GM18498 (cell line): Measurements from ENCODE around the gene AGFG2.
"Not testable (repeated sequence)": the region's sequence is repeated elsewhere in the genome, so short reads cannot be mapped to it uniquely, and the experiment has no call there.

ENCODE experiments used
- ATAC-seq: cut with Tn5 transposase; IDR thresholded peaks from one replicate; pipeline ENCODE4 v1.9.1; 2021; ENCODE audit warnings: mild to moderate bottlenecking, moderate library complexity; ENCODE audit not compliant: unreplicated experiment

Gene AGFG2

GRCh38 chr7:100520138-100520537, 18.9 kb upstream of the AGFG2 start:
- ATAC-seq, result no peak

GRCh38 chr7:100521076-100521475, 17.9 kb upstream of the AGFG2 start:
- no peak for ATAC-seq

- not testable (repeated sequence) for ATAC-seq
These were observed 17.0 kb upstream of the AGFG2 start for GRCh38 chr7:100521909-100522593.

GRCh38 chr7:100523192-100523591, 15.8 kb upstream of the AGFG2 start:
- not testable (repeated sequence) for ATAC-seq

- ATAC-seq, result not testable (repeated sequence)
These were observed 10.7 kb upstream of the AGFG2 start for GRCh38 chr7:100528108-100528866.

- no peak for ATAC-seq
These were observed 6.6 kb upstream of the AGFG2 start for GRCh38 chr7:100532165-100533022.

GRCh38 chr7:100535982-100536381, 3.0 kb upstream of the AGFG2 start:
- not testable (repeated sequence) for ATAC-seq

- ATAC-seq, result not testable (repeated sequence)
These were observed 2.3 kb upstream of the AGFG2 start for GRCh38 chr7:100536695-100537094.

- ATAC-seq, result no peak
These were observed 702 bp upstream of the AGFG2 start for GRCh38 chr7:100538348-100538653.

- ATAC-seq, result no peak
These were observed 518 bp downstream of the AGFG2 start for GRCh38 chr7:100539436-100540006.

GRCh38 chr7:100540073-100540723, 1.2 kb downstream of the AGFG2 start:
- no peak for ATAC-seq

- ATAC-seq, result not testable (repeated sequence)
These were observed 2.3 kb downstream of the AGFG2 start for GRCh38 chr7:100541309-100541708.

GRCh38 chr7:100543586-100543985, 4.6 kb downstream of the AGFG2 start:
- no peak for ATAC-seq

GRCh38 chr7:100544386-100544785, 5.4 kb downstream of the AGFG2 start:
- ATAC-seq, result no peak

GRCh38 chr7:100544967-100545359, 6.0 kb downstream of the AGFG2 start:
- ATAC-seq, result no peak

GRCh38 chr7:100545360-100546128, 6.5 kb downstream of the AGFG2 start:
- ATAC-seq, result peak; percentile 43

GRCh38 chr7:100546129-100546925, 7.3 kb downstream of the AGFG2 start:
- ATAC-seq, result peak; percentile 54

- no peak for ATAC-seq
These were observed 8.2 kb downstream of the AGFG2 start for GRCh38 chr7:100546926-100547800.
